Natural killer cell treated with Interleukin-12 subunit alpha and Interleukin-12 subunit beta and Interleukin-15 and Interleukin-18, amount 100 ng/mL, for 72 hours (primary cell): ENCODE measurements around the gene ITFG1. TPM values are rescaled to one million over a fixed set of nuclear protein-coding genes. Genes with fewer than 3 reads are reported as not detected.
"Not testable (repeated sequence)": the region's sequence is repeated elsewhere in the genome, so short reads cannot be mapped to it uniquely, and the experiment has no call there.

ENCODE experiments used
- ATAC-seq, 2 donors: fragments of 150-1000 bp; cut with Tn5 transposase in 1 of 2; sonication (Bioruptor Pico), chemical (Tn5 transposase) in 1 of 2; 2 replicates each; pipeline ENCODE4 v1.10.0; 2021
- DNase-seq: peaks from one replicate; pipeline ENCODE4 v3.0.0; 2022; ENCODE audit warnings: low spot score
- H3K27ac Mint-ChIP-seq, 2 donors: 1 replicate in 1 of 2; 2 replicates in 1 of 2; pipeline ENCODE4 v1.8.0; 2022; ENCODE audit warnings: mixed read lengths in 2 of 2, mild to moderate bottlenecking in 1 of 2, moderate library complexity in 1 of 2
- H3K27me3 Mint-ChIP-seq, 2 donors: 1 replicate in 1 of 2; 2 replicates in 1 of 2; pipeline ENCODE4 v1.8.0; 2022; ENCODE audit warnings: mixed read lengths in 2 of 2
- H3K36me3 Mint-ChIP-seq: one replicate; pipeline ENCODE4 v1.8.0; 2022; ENCODE audit warnings: mixed read lengths
- H3K4me1 Mint-ChIP-seq, 2 donors: 1 replicate in 1 of 2; 2 replicates in 1 of 2; pipeline ENCODE4 v1.8.0; 2022; ENCODE audit warnings: low read depth in 2 of 2, mixed read lengths in 2 of 2, mild to moderate bottlenecking in 1 of 2
- H3K4me3 Mint-ChIP-seq: one replicate; pipeline ENCODE4 v1.8.0; 2022; ENCODE audit warnings: mixed read lengths
- H3K9me3 Mint-ChIP-seq: 2 replicates; pipeline ENCODE4 v1.8.0; 2022; ENCODE audit warnings: mixed read lengths
- total RNA-seq, 2 donors: library from RNA; stranded (reverse); gene quantifications; one replicate each; pipeline ENCODE4 v1.2.3, GENCODE V29; 2022

ITFG1 gene
- total RNA-seq, 2 donors from 2014 or later = 26.9 to 31.8 TPM

DNA sequence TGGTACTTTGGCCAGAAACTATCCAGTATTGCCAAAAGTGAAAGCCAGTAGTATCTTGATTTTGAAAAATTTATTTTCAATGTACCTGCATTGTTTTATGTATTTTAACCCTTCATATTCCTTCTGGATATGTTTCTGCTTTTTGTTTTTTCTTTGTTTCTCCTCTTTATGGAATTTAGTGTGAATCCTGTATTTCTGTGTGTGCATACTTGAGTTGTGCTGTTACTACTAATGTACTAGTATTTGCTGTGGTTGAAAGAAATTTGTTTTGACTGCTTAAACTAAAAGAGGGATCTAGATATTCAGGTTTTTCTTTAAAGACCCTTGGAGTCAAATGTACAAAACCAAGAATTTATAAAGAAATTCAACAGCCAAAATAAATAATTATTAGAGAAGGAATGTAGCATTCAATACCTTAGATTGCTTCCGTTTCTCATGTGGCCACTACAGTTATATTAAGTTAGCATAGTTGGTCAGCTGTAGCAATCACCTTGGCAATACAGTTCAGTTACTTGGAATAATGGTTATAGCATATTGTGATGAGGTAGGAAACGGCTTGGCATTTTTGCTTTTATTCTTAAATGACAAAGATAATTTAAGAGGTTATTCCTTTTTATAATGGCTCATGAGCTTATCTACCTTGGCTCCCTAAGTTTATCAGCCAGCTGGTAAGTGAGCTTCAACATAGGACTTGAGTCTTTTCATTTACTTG is 5.2 kb upstream of the ITFG1 start:
- H3K4me1 Mint-ChIP-seq = peaks cover 21 to 36% of the 10 kb centered on the region in 2 donors

DNA sequence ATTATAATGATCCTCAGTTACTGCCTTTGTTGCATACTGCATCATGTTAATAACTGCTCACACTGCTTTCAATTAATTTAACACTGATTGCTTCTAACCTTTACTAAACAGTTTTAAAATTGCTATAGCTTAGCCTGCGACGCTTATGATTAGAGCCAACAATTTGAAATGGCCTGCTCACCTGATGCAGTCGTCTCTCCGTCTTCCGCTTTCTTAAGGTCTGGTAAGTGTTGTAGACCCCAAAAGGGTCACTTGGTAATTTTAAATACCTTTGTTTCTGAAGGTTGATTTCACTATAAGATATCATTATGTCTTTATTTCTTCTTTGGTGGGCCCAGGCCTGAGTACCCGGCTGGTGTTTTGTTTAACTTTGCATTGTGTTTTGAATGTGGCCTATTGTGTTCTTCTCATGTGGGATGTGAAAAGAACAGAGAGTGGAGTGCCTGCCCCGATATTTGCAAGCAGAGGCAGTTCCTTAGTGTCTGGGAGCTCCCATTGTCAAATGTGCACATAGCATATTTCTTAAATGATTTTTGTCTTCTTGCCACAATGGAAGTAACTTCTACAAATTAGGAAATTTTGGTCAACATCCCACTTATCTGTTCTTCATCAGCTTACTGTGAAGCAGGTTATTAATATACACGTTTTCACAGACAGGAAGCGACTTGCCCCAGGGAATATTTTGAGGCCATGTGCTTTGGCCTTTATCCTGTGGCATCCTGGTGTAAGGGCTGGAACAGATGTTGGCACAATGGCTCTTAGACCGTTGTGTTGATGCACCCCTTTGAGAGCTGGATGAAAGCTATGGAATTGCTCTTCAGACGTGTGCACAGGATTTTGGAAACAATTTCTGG is 3.1 kb upstream of the ITFG1 start:
- ATAC-seq = no peak
- Mint-ChIP-seq H3K36me3 (peaks cover 11% of the 10 kb centered on the region), H3K4me1 (peaks cover 34 to 46% of the 10 kb centered on the region in 2 donors), H3K27ac (no peak overlapping the region), H3K4me3 (peak overlapping the region; percentile 47), H3K9me3 (no peaks in the 10 kb centered on the region), H3K27me3 (no peaks in the 10 kb centered on the region)
- no peak for DNase-seq

More for the DNA sequence above, 5.2 kb upstream of the ITFG1 start:
- DNase-seq (no peak), ATAC-seq (no peak)
- Mint-ChIP-seq H3K27ac (peak overlapping the region in 1 of 2 donors; percentile 13), H3K9me3 (no peaks in the 10 kb centered on the region), H3K4me3 (no peak overlapping the region), H3K36me3 (peaks cover 4% of the 10 kb centered on the region), H3K27me3 (no peaks in the 10 kb centered on the region)

DNA sequence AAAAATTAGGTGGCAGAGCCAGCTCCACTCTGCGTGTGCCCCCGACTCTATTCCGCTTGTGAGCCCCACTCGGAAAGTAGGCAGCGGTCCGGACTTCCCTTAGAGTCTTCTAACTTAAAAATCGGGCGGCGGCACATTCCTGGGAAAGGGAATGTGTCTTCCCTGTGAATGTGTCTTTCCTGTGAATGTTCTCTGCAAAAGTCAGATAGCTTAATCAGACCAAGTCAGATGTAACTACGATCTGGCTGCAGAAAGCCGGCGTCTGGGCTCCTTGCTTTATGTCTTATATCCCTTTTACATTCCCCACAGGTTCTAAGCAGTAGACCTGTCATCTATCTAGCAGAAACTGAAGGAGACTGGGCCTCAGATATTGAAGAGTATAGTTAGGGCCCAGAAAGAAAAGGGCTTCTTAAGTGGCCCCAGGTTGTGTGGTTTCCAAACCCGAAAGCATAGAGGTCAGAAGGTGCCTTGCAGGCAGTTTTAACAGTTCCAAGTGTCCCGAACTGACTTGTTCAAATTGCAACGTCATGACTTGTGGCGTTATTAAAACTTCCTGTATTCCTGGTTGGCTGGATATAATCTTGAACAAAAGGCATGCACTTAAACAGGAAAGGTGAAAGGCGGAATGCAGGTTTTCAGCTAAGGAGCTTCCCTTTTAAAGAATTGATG is 869 bp upstream of the ITFG1 start:
- no peaks in the 10 kb centered on the region for H3K9me3 Mint-ChIP-seq
- H3K27ac Mint-ChIP-seq = peak overlapping the region; percentile 91 to 96
- peaks cover 34 to 49% of the 10 kb centered on the region in 2 donors for H3K4me1 Mint-ChIP-seq
- H3K36me3 Mint-ChIP-seq = peaks cover 20% of the 10 kb centered on the region
- DNase-seq = no peak
- ATAC-seq = peak in 1 of 2 donors; percentile 1
- peak overlapping the region; percentile 96 for H3K4me3 Mint-ChIP-seq
- no peaks in the 10 kb centered on the region for H3K27me3 Mint-ChIP-seq

- Mint-ChIP-seq H3K36me3 (peaks cover 21% of the 10 kb centered on the region), H3K4me1 (peaks cover 31 to 49% of the 10 kb centered on the region in 2 donors)
- no peak for ATAC-seq
Measured at GRCh38 chr16:47460359-47460710, 528 bp downstream of the ITFG1 start.

DNA sequence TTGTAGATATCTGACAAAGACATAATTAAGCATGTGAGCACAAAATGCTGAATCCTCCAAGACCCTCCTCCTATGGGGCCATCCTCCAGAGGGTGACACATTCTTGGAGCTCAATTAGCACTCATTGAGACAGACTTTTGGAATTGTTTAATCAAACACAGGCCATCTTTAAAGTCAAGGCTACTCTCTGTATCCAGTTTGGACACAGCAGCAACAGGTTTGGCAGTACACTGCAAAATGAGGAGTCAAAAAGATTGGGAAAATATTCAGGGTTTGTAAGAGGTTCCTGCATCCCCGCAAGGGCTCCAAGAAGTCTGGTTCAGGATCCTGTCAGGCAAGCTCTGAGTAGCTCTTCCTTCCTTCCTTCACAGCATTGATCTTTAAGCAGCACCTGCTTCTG is 1.3 kb downstream of the ITFG1 start:
- DNase-seq = no peak
- Mint-ChIP-seq H3K4me3 (peak overlapping the region; percentile 96), H3K27me3 (no peaks in the 10 kb centered on the region), H3K9me3 (no peaks in the 10 kb centered on the region), H3K27ac (peak overlapping the region; percentile 91 to 96), H3K36me3 (peaks cover 26% of the 10 kb centered on the region), H3K4me1 (peaks cover 34 to 54% of the 10 kb centered on the region in 2 donors)
- no peak for ATAC-seq

More at GRCh38 chr16:47460359-47460710, 528 bp downstream of the ITFG1 start:
- H3K27ac Mint-ChIP-seq = peak overlapping the region; percentile 91 to 96
- peak overlapping the region; percentile 96 for H3K4me3 Mint-ChIP-seq
- H3K27me3 Mint-ChIP-seq = no peaks in the 10 kb centered on the region
- H3K9me3 Mint-ChIP-seq = no peaks in the 10 kb centered on the region
- DNase-seq = no peak

GRCh38 chr16:47458331-47458730 is 2.5 kb downstream of the ITFG1 start:
- Mint-ChIP-seq H3K36me3 (peaks cover 31% of the 10 kb centered on the region), H3K9me3 (no peaks in the 10 kb centered on the region), H3K27ac (peak overlapping the region in 1 of 2 donors; percentile 1), H3K27me3 (no peaks in the 10 kb centered on the region), H3K4me1 (peaks cover 30 to 48% of the 10 kb centered on the region in 2 donors), H3K4me3 (no peak overlapping the region)
- ATAC-seq = no peak
- DNase-seq = no peak

GRCh38 chr16:47449788-47450187 is 11.1 kb downstream of the ITFG1 start:
- peaks cover 16% of the 10 kb centered on the region for H3K36me3 Mint-ChIP-seq
- H3K27ac Mint-ChIP-seq = peak overlapping the region in 1 of 2 donors; percentile 47
- no peak for DNase-seq
- no peaks in the 10 kb centered on the region for H3K27me3 Mint-ChIP-seq
- H3K4me1 Mint-ChIP-seq = peaks cover 0 to 8% of the 10 kb centered on the region in 2 donors
- ATAC-seq = no peak
- H3K9me3 Mint-ChIP-seq = no peaks in the 10 kb centered on the region
- H3K4me3 Mint-ChIP-seq = no peak overlapping the region

DNA sequence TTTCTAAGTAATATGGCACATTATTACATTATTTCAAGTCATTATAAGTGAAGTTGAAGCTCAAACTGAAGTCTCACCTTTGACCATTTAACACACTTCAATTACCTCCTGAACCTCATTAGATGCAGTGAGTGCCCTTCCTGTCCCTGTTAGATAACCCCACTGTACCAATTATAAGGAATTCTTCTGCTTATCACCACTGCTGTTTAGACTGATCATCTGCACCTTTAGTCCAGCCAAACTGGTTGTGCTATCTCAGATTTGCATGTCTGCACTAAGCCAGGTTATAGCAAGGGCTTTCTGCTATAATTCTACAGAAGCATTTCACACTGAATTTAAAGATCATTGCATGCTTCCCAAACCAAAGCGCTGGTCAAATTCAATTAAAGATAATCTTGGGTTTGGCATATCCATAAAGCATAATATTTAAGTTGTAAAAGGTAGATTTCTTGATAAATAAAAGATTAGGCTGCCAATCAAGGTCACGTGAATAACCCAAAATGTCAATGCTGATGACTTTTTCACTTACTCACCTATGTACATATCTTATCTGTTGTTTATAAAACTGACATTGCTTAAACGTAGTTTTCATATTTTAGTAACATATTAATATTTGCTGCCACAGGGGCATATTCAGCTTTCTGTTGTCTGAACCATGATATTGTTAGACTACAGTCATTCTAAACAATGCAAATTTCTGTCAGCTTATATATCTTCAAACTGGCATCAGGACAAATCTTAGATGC is 11.9 kb downstream of the ITFG1 start:
- DNase-seq = no peak
- no peak overlapping the region for H3K4me3 Mint-ChIP-seq
- H3K9me3 Mint-ChIP-seq = no peaks in the 10 kb centered on the region
- no peak for ATAC-seq
- H3K27ac Mint-ChIP-seq = no peak overlapping the region
- peaks cover 14% of the 10 kb centered on the region for H3K36me3 Mint-ChIP-seq
- no peaks in the 10 kb centered on the region for H3K27me3 Mint-ChIP-seq
- H3K4me1 Mint-ChIP-seq = peaks cover 0 to 9% of the 10 kb centered on the region in 2 donors

- H3K4me1 Mint-ChIP-seq = peaks cover 0 to 15% of the 10 kb centered on the region in 2 donors
- no peak overlapping the region for H3K27ac Mint-ChIP-seq
- no peak overlapping the region for H3K4me3 Mint-ChIP-seq
- ATAC-seq (no peak), DNase-seq (no peak)
- peaks cover 12% of the 10 kb centered on the region for H3K36me3 Mint-ChIP-seq
- H3K9me3 Mint-ChIP-seq = no peaks in the 10 kb centered on the region
- no peaks in the 10 kb centered on the region for H3K27me3 Mint-ChIP-seq
Measured at GRCh38 chr16:47446431-47446830, 14.4 kb downstream of the ITFG1 start.

GRCh38 chr16:47442884-47443283 is 18.0 kb downstream of the ITFG1 start:
- H3K4me1 Mint-ChIP-seq = peaks cover 16 to 22% of the 10 kb centered on the region in 2 donors
- H3K9me3 Mint-ChIP-seq, DNase-seq, H3K4me3 Mint-ChIP-seq, H3K27ac Mint-ChIP-seq, ATAC-seq, H3K27me3 Mint-ChIP-seq: not testable (repeated sequence)
- peaks cover 28% of the 10 kb centered on the region for H3K36me3 Mint-ChIP-seq

- H3K4me1 Mint-ChIP-seq = peaks cover 16 to 19% of the 10 kb centered on the region in 2 donors
- H3K4me3 Mint-ChIP-seq, ATAC-seq, H3K27ac Mint-ChIP-seq, H3K27me3 Mint-ChIP-seq, DNase-seq, H3K9me3 Mint-ChIP-seq: not testable (repeated sequence)
- H3K36me3 Mint-ChIP-seq = peaks cover 28% of the 10 kb centered on the region
Measured at GRCh38 chr16:47440066-47440465, 20.8 kb downstream of the ITFG1 start.

DNA sequence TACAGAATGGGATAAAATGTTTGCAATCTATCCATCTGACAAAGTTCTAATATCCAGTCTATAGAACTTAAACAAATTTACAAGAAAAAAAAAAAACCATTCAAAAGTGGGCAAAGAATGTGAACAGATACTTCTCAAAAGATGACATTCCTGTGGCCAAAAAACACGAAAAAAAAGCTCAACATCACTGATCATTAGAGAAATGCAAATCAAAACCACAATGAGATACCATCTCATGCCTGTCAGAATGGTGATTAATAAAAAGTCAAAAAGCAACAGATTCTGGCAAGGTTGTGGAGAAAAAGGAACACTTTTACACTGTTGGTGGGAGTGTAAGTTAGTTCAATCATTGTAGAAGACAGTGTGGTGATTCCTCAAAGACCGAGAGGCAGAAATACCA is 26.6 kb downstream of the ITFG1 start:
- peaks cover 10 to 25% of the 10 kb centered on the region in 2 donors for H3K4me1 Mint-ChIP-seq
- not testable (repeated sequence) for H3K4me3 Mint-ChIP-seq, H3K9me3 Mint-ChIP-seq, DNase-seq, ATAC-seq, H3K27me3 Mint-ChIP-seq, H3K27ac Mint-ChIP-seq
- H3K36me3 Mint-ChIP-seq = peaks cover 12% of the 10 kb centered on the region

GRCh38 chr16:47431960-47432359 is 28.9 kb downstream of the ITFG1 start:
- no peak for ATAC-seq
- Mint-ChIP-seq H3K4me1 (peaks cover 10 to 17% of the 10 kb centered on the region in 2 donors), H3K9me3 (no peaks in the 10 kb centered on the region), H3K4me3 (no peak overlapping the region), H3K27ac (no peak overlapping the region), H3K27me3 (no peaks in the 10 kb centered on the region), H3K36me3 (peaks cover 4% of the 10 kb centered on the region)
- DNase-seq = no peak
